HCT116 (cell line): ENCODE data around the gene EIPR1. TPM values are rescaled to one million over a fixed set of nuclear protein-coding genes. Genes with fewer than 3 reads are reported as not detected.

Source experiments
- ATAC-seq: fragments of 200-7000 bp; cut with Tn5 transposase; 2 replicates; pipeline ENCODE4 v1.9.1; 2020; ENCODE audit warnings: mild to moderate bottlenecking, moderate library complexity
- BruUV-seq: library from RNA; stranded (reverse); fragments of 400-500 nt; replicated peaks from 2 replicates; lab custom pipeline; 2021; lab: Mats Ljungman, UMichigan
- CTCF ChIA-PET: fragments of 300-600 bp; sonication (Branson Sonifier 250); formaldehyde crosslinking; loops from one replicate; lab custom pipeline; 2021; ENCODE audit warnings: antibody characterized with exemption; lab: Charles Lee
- POLR2A ChIA-PET: fragments of 300-600, 350-600 bp; sonication (Branson Sonifier 250); formaldehyde crosslinking; loops from one replicate; lab custom pipeline; 2021; ENCODE audit warnings: antibody characterized with exemption; lab: Charles Lee
- RAD21 ChIA-PET, 2 experiments: fragments of 300-600 bp; sonication (Branson Sonifier 250); formaldehyde crosslinking; loops; one replicate each; lab custom pipeline; 2023; ENCODE audit warnings: low total read pairs in 2 of 2; ENCODE audit not compliant: uncharacterized antibody in 2 of 2, unreplicated experiment in 2 of 2, low non-redundant PET in 1 of 2; lab: Charles Lee
- DNase-seq: peaks from one replicate; pipeline ENCODE4 v3.0.0-alpha.2; 2010; ENCODE audit warnings: low read depth, low spot score
- H2AFZ ChIP-seq: fragments of 200-600 bp; shearing (Covaris generic), sonication (generic); 2 replicates; pipeline ENCODE4 v1.6.1; 2017; ENCODE audit warnings: low read depth, mixed run types, mixed read lengths, antibody characterized with exemption, low read length; ENCODE audit not compliant: poor library complexity, severe bottlenecking
- H3K27ac ChIP-seq: 2 replicates; pipeline ENCODE4 v1.5.1; 2012; ENCODE audit warnings: low read depth, low read length
- H3K27me3 ChIP-seq: fragments of 200-600 bp; sonication (generic); 2 replicates; pipeline ENCODE4 v1.6.1; 2016; ENCODE audit warnings: mixed run types, low read length, mixed read lengths; ENCODE audit not compliant: insufficient read depth
- H3K36me3 ChIP-seq, 2 experiments: fragments of 200-500 bp in 1 of 2; fragments of 200-600 bp in 1 of 2; sonication (Bioruptor generic) in 1 of 2; sonication (generic) in 1 of 2; 2 replicates each; pipeline versions ENCODE4 v1.5.1 to v1.6.1; 2014 to 2016; ENCODE audit warnings: low read length in 2 of 2, inconsistent platforms in 1 of 2, mixed read lengths in 1 of 2, mixed run types in 1 of 2; ENCODE audit not compliant: insufficient read depth in 2 of 2, control insufficient read depth in 1 of 2
- H3K4me1 ChIP-seq, 2 experiments: fragments of 200-600 bp in 1 of 2; sonication (generic) in 1 of 2; 2 replicates each; pipeline versions ENCODE4 v1.5.1 to v1.6.1; 2012 to 2017; ENCODE audit warnings: low read length in 2 of 2, inconsistent platforms in 1 of 2, mild to moderate bottlenecking in 1 of 2, mixed read lengths in 1 of 2, mixed run types in 1 of 2, moderate library complexity in 1 of 2; ENCODE audit not compliant: insufficient read depth in 2 of 2, control insufficient read depth in 1 of 2
- H3K4me2 ChIP-seq: fragments of 200-600 bp; sonication (generic); 2 replicates; pipeline ENCODE4 v1.6.1; 2017; ENCODE audit warnings: mixed run types, low read length, mixed read lengths
- H3K4me3 ChIP-seq, 2 experiments: fragments of 200-600 bp in 1 of 2; sonication (generic) in 1 of 2; replicated peaks in 1 of 2; 2 replicates each; pipeline ENCODE4 v1.5.1; 2011 to 2016; ENCODE audit warnings: low read length in 2 of 2, control low read depth in 1 of 2, low read depth in 1 of 2, mild to moderate bottlenecking in 1 of 2, mixed read lengths in 1 of 2, mixed run types in 1 of 2
- H3K79me2 ChIP-seq: fragments of 200-600 bp; sonication (generic); 2 replicates; pipeline ENCODE4 v1.6.1; 2017; ENCODE audit warnings: mild to moderate bottlenecking, mixed run types, low read length, moderate library complexity, mixed read lengths; ENCODE audit not compliant: insufficient read depth
- H3K9ac ChIP-seq: fragments of 200-600 bp; sonication (generic); 2 replicates; pipeline ENCODE4 v1.6.1; 2016; ENCODE audit warnings: low read length, mixed read lengths
- H3K9me2 ChIP-seq: fragments of 200-600 bp; sonication (generic), shearing (Covaris generic); 2 replicates; pipeline ENCODE4 v1.6.1; 2017; ENCODE audit warnings: mixed run types, mild to moderate bottlenecking, moderate library complexity; ENCODE audit not compliant: insufficient read depth
- H3K9me3 ChIP-seq, 2 experiments: fragments of 200-500 bp in 1 of 2; fragments of 200-600 bp in 1 of 2; sonication (Bioruptor generic) in 1 of 2; sonication (generic) in 1 of 2; 2 replicates each; pipeline ENCODE4 v1.6.1; 2014 to 2017; ENCODE audit warnings: low read length in 2 of 2, mixed read lengths in 2 of 2, inconsistent platforms in 1 of 2, low read depth in 1 of 2, mild to moderate bottlenecking in 1 of 2, mixed run types in 1 of 2, moderate library complexity in 1 of 2; ENCODE audit not compliant: control insufficient read depth in 1 of 2, insufficient read depth in 1 of 2
- H4K20me1 ChIP-seq: fragments of 200-600 bp; sonication (generic), shearing (Covaris generic); 2 replicates; pipeline ENCODE4 v1.6.1; 2017; ENCODE audit warnings: mixed run types, mild to moderate bottlenecking, moderate library complexity; ENCODE audit not compliant: insufficient read depth
- CBX3 ChIP-seq: IDR thresholded peaks from 2 replicates; pipeline ENCODE4 v1.6.1; 2012; ENCODE audit warnings: low read depth
- EGR1 ChIP-seq: IDR thresholded peaks from 2 replicates; pipeline ENCODE4 v1.6.1; 2012; ENCODE audit warnings: low read depth
- ELF1 ChIP-seq: IDR thresholded peaks from 2 replicates; pipeline ENCODE4 v1.6.1; 2012; ENCODE audit warnings: low read depth, borderline replicate concordance
- EZH2 ChIP-seq: fragments of 200-600 bp; sonication (generic); IDR thresholded peaks from 2 replicates; pipeline ENCODE4 v1.6.1; 2017; ENCODE audit warnings: antibody characterized with exemption, mixed run types
- JUND ChIP-seq: IDR thresholded peaks from 2 replicates; pipeline ENCODE4 v1.6.1; 2012
- MAX ChIP-seq: IDR thresholded peaks from 2 replicates; pipeline ENCODE4 v1.6.1; 2012
- RAD21 ChIP-seq: IDR thresholded peaks from 2 replicates; pipeline ENCODE4 v1.6.1; 2012; ENCODE audit warnings: low read depth, mild to moderate bottlenecking
- SIN3A ChIP-seq: IDR thresholded peaks from 2 replicates; pipeline ENCODE4 v1.6.1; 2012; ENCODE audit warnings: low read depth
- SP1 ChIP-seq: IDR thresholded peaks from 2 replicates; pipeline ENCODE4 v1.6.1; 2012; ENCODE audit warnings: low read depth
- TCF7L2 ChIP-seq: IDR thresholded peaks from 2 replicates; pipeline ENCODE4 v1.7.0; 2011; ENCODE audit warnings: borderline replicate concordance, inconsistent platforms; ENCODE audit not compliant: insufficient read depth, insufficient read length; ENCODE audit errors: extremely low read depth
- ZFX ChIP-seq: fragments of 450-650 bp; IDR thresholded peaks from 2 replicates; pipeline ENCODE4 v1.6.1; 2017
- intact Hi-C: fragments of 100-400 bp; cut with micrococcal nuclease; formaldehyde crosslinking; loops from 2 replicates; pipeline ENCODE4 v1.10.0; 2022
- total RNA-seq: library from RNA; stranded (reverse); gene quantifications from one replicate; pipeline ENCODE4 v1.2.1, GENCODE V29; 2021; ENCODE audit not compliant: unreplicated experiment
- TF ChIP-seq, protein P1 (sequence below), 3 experiments: fragments of 200-600 bp in 1 of 3; sonication (generic) in 1 of 3; IDR thresholded peaks in 2 of 3; conservative IDR thresholded peaks in 1 of 3; 2 replicates each; pipeline ENCODE4 v1.5.1; 2012 to 2017; ENCODE audit warnings: low read depth in 2 of 3, low read length in 2 of 3, antibody characterized with exemption in 1 of 3, borderline replicate concordance in 1 of 3, control low read depth in 1 of 3, mild to moderate bottlenecking in 1 of 3, mixed read lengths in 1 of 3, mixed run types in 1 of 3, moderate library complexity in 1 of 3; ENCODE audit not compliant: insufficient read depth in 1 of 3
- TF ChIP-seq, protein P2 (sequence below): IDR thresholded peaks from 2 replicates; pipeline ENCODE4 v1.6.1; 2012

Gene EIPR1
- total RNA-seq, 1 experiment from 2014 or later, result 36.9 TPM

DNA sequence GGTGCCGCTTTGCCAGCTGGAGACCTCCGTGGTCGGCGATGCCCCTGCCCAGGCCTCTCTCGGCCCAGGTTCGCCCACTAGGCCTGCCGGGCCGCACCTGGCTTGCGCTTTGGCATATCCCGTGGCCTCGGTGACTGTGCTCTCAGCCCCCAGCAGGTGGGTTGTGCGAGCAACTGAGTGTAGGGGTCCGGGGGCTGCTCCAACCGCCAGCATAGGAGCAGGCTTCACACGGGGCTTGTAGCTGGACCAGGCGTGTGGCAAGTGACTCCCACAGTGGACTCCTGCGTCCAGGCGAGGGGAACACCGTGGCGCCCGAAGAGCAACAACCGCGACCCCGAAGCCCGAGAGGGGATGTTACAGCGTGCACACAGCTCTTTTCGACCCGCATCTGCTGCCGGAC lies 11.6 kb upstream of the EIPR1 start:
- H3K79me2 ChIP-seq, result peaks cover 29% of the 10 kb centered on the region
- H3K9me3 ChIP-seq, result no peaks in the 10 kb centered on the region
- no TSS peak for BruUV-seq
- no peak overlapping the region for H3K4me3 ChIP-seq
- no peaks in the 10 kb centered on the region for H3K27me3 ChIP-seq
- no peak overlapping the region for H3K27ac ChIP-seq
- ChIA-PET POLR2A (no interaction called here), RAD21 (no interaction called here)
- no peaks in the 10 kb centered on the region; the same call in 1 of the 2 replicates for H4K20me1 ChIP-seq
- no peaks in the 10 kb centered on the region for H3K4me1 ChIP-seq
- no peak overlapping the region for H3K4me2 ChIP-seq
- TF ChIP-seq EGR1 (no peak), JUND (no peak), SP1 (no peak), TCF7L2 (no peak), RAD21 (no peak), ZFX (no peak), ELF1 (no peak)
- TF ChIP-seq, protein P1, sequence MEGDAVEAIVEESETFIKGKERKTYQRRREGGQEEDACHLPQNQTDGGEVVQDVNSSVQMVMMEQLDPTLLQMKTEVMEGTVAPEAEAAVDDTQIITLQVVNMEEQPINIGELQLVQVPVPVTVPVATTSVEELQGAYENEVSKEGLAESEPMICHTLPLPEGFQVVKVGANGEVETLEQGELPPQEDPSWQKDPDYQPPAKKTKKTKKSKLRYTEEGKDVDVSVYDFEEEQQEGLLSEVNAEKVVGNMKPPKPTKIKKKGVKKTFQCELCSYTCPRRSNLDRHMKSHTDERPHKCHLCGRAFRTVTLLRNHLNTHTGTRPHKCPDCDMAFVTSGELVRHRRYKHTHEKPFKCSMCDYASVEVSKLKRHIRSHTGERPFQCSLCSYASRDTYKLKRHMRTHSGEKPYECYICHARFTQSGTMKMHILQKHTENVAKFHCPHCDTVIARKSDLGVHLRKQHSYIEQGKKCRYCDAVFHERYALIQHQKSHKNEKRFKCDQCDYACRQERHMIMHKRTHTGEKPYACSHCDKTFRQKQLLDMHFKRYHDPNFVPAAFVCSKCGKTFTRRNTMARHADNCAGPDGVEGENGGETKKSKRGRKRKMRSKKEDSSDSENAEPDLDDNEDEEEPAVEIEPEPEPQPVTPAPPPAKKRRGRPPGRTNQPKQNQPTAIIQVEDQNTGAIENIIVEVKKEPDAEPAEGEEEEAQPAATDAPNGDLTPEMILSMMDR (IDR thresholded peaks at IDR 0.05 in 2 of 3, conservative IDR thresholded peaks at IDR 0.05 in 1 of 3; ENCODE audit: borderline replicate concordance in 1 of 3, insufficient read depth in 1 of 3, low read depth in 2 of 3, low read length in 2 of 3), result no peak
- TF ChIP-seq, all 23 proteins: peak for 0
- no peak overlapping the region for H2AFZ ChIP-seq
- H3K9ac ChIP-seq, result no peak overlapping the region
- CTCF ChIA-PET, result no interaction called here
- H3K36me3 ChIP-seq, result peaks cover 15 to 18% of the 10 kb centered on the region in 2 experiments; a peak in 3 of 4 replicates
- H3K9me2 ChIP-seq, result no peaks in the 10 kb centered on the region
- DNase-seq, result no peak
- no peak for ATAC-seq
- intact Hi-C loops, result no loop called here

- CTCF ChIA-PET, result no interaction called here
- POLR2A ChIA-PET, result no interaction called here
These were observed 10.8 kb upstream of the EIPR1 start for GRCh38 chr2:3388412-3388738.

More at GRCh38 chr2:3388412-3388738, 10.8 kb upstream of the EIPR1 start:
- RAD21 ChIA-PET, result no interaction called here
- no peak overlapping the region for H3K4me3 ChIP-seq
- intact Hi-C loops, result no loop called here
- H4K20me1 ChIP-seq, result no peaks in the 10 kb centered on the region; the same call in 1 of the 2 replicates
- H3K27ac ChIP-seq, result no peak overlapping the region
- TF ChIP-seq ELF1 (no peak), EZH2 (no peak), MAX (no peak), CBX3 (no peak), SIN3A (no peak)
- TF ChIP-seq, protein P2, sequence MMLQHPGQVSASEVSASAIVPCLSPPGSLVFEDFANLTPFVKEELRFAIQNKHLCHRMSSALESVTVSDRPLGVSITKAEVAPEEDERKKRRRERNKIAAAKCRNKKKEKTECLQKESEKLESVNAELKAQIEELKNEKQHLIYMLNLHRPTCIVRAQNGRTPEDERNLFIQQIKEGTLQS, result no peak
- ATAC-seq (no peak), DNase-seq (no peak)
- H3K9ac ChIP-seq, result no peak overlapping the region
- H3K27me3 ChIP-seq, result no peaks in the 10 kb centered on the region
- H2AFZ ChIP-seq, result no peak overlapping the region
- H3K4me2 ChIP-seq, result no peak overlapping the region
- no peaks in the 10 kb centered on the region for H3K9me3 ChIP-seq
- no peaks in the 10 kb centered on the region for H3K9me2 ChIP-seq
- no peaks in the 10 kb centered on the region for H3K4me1 ChIP-seq
- H3K36me3 ChIP-seq, result peaks cover 15 to 18% of the 10 kb centered on the region in 2 experiments; a peak in 3 of 4 replicates
- peaks cover 33% of the 10 kb centered on the region for H3K79me2 ChIP-seq
- no TSS peak for BruUV-seq
